ENCODE data around the gene HSPA6. TPM values are rescaled to one million over a fixed set of nuclear protein-coding genes. Genes with fewer than 3 reads are reported as not detected.
"Not testable (repeated sequence)": the region's sequence is repeated elsewhere in the genome, so short reads cannot be mapped to it uniquely, and the experiment has no call there.

Gene HSPA6
- total RNA-seq, 3 donors from 2014 or later: 1.3 to 17.1 (median 5.3) TPM

- DNase-seq (ENCODE audit: low spot score in 2 of 2); H3K36me3 ChIP-seq; H3K9me3 ChIP-seq; H3K27ac ChIP-seq; H3K27me3 ChIP-seq; H3K4me1 ChIP-seq; intact Hi-C loops (cut with DNase I; ENCODE audit: low total_unique reads); H3K4me3 ChIP-seq: not testable (repeated sequence)
These were observed 20.8 kb downstream of the HSPA6 start for GRCh38 chr1:161545005-161545731.

GRCh38 chr1:161547995-161548741 is 23.8 kb downstream of the HSPA6 start:
- intact Hi-C loops (cut with DNase I; ENCODE audit: low total_unique reads); H3K9me3 ChIP-seq; H3K4me3 ChIP-seq; H3K27me3 ChIP-seq; H3K27ac ChIP-seq; H3K36me3 ChIP-seq; DNase-seq (ENCODE audit: low spot score in 2 of 2); H3K4me1 ChIP-seq: not testable (repeated sequence)

- H3K27ac ChIP-seq; intact Hi-C loops (cut with DNase I; ENCODE audit: low total_unique reads); DNase-seq (ENCODE audit: low spot score in 2 of 2); H3K9me3 ChIP-seq; H3K36me3 ChIP-seq; H3K27me3 ChIP-seq; H3K4me3 ChIP-seq; H3K4me1 ChIP-seq: not testable (repeated sequence)
These were observed 24.5 kb downstream of the HSPA6 start for GRCh38 chr1:161548749-161549406.

- intact Hi-C loops (cut with DNase I; ENCODE audit: low total_unique reads): no loop called here
- no peak within 1 kb of the TSS for H3K27ac ChIP-seq
- TF ChIP-seq POLR2A (IDR thresholded peaks at IDR 0.05) (no peak), CTCF (IDR thresholded peaks at IDR 0.05) (no peak), POLR2AphosphoS5 (IDR thresholded peaks at IDR 0.05) (no peak)
- H3K27me3 ChIP-seq: no peaks in the 10 kb centered on the region
- no peak within 1 kb of the TSS for H3K4me3 ChIP-seq
- no peaks in the 10 kb centered on the region for H3K9me3 ChIP-seq
- no peaks in the 10 kb centered on the region for H3K4me1 ChIP-seq
- no peaks in the 10 kb centered on the region for H3K36me3 ChIP-seq
- DNase-seq (ENCODE audit: low spot score in 2 of 2): no peak
These were observed 25.3 kb downstream of the HSPA6 start, which contains the start of gene FCGR3A for GRCh38 chr1:161549652-161550051. Gene FCGR3A (minus strand): TSS chr1:161549818. CDS start chr1:161549736, 82 bp downstream.

GRCh38 chr1:161550942-161551341 is 26.6 kb downstream of the HSPA6 start:
- intact Hi-C loops (cut with DNase I; ENCODE audit: low total_unique reads); H3K9me3 ChIP-seq; H3K27ac ChIP-seq; H3K36me3 ChIP-seq; H3K27me3 ChIP-seq; DNase-seq (ENCODE audit: low spot score in 2 of 2); H3K4me3 ChIP-seq; H3K4me1 ChIP-seq: not testable (repeated sequence)

- H3K4me1 ChIP-seq; H3K27me3 ChIP-seq; H3K27ac ChIP-seq; H3K4me3 ChIP-seq; H3K9me3 ChIP-seq; H3K36me3 ChIP-seq; DNase-seq (ENCODE audit: low spot score in 2 of 2); intact Hi-C loops (cut with DNase I; ENCODE audit: low total_unique reads): not testable (repeated sequence)
These were observed 29.3 kb downstream of the HSPA6 start for GRCh38 chr1:161553631-161554030.

GRCh38 chr1:161554340-161554739 is 30.0 kb downstream of the HSPA6 start:
- H3K4me3 ChIP-seq; H3K9me3 ChIP-seq; H3K27ac ChIP-seq; H3K36me3 ChIP-seq; H3K4me1 ChIP-seq; H3K27me3 ChIP-seq; DNase-seq (ENCODE audit: low spot score in 2 of 2); intact Hi-C loops (cut with DNase I; ENCODE audit: low total_unique reads): not testable (repeated sequence)

- DNase-seq (ENCODE audit: low spot score in 2 of 2); H3K4me1 ChIP-seq; H3K4me3 ChIP-seq; H3K9me3 ChIP-seq; H3K36me3 ChIP-seq; H3K27me3 ChIP-seq; intact Hi-C loops (cut with DNase I; ENCODE audit: low total_unique reads): not testable (repeated sequence)
- peak overlapping the region in 1 of 2 donors; percentile 5 for H3K27ac ChIP-seq
These were observed 30.6 kb downstream of the HSPA6 start for GRCh38 chr1:161554815-161555417.

- H3K27ac ChIP-seq; H3K9me3 ChIP-seq; H3K27me3 ChIP-seq; H3K4me3 ChIP-seq; intact Hi-C loops (cut with DNase I; ENCODE audit: low total_unique reads); H3K4me1 ChIP-seq; DNase-seq (ENCODE audit: low spot score in 2 of 2); H3K36me3 ChIP-seq: not testable (repeated sequence)
These were observed 31.8 kb downstream of the HSPA6 start for GRCh38 chr1:161556143-161556542.

- H3K27me3 ChIP-seq; H3K4me1 ChIP-seq; H3K4me3 ChIP-seq; DNase-seq (ENCODE audit: low spot score in 2 of 2); intact Hi-C loops (cut with DNase I; ENCODE audit: low total_unique reads); H3K36me3 ChIP-seq; H3K27ac ChIP-seq; H3K9me3 ChIP-seq: not testable (repeated sequence)
These were observed 32.6 kb downstream of the HSPA6 start for GRCh38 chr1:161556990-161557389.

- H3K27me3 ChIP-seq; DNase-seq (ENCODE audit: low spot score in 2 of 2); intact Hi-C loops (cut with DNase I; ENCODE audit: low total_unique reads); H3K4me1 ChIP-seq; H3K27ac ChIP-seq; H3K36me3 ChIP-seq; H3K9me3 ChIP-seq; H3K4me3 ChIP-seq: not testable (repeated sequence)
These were observed 33.4 kb downstream of the HSPA6 start for GRCh38 chr1:161557506-161558450.
